HuH-7.5 (cell line): ENCODE measurements around the gene ANAPC5.
"Not testable (repeated sequence)": the region's sequence is repeated elsewhere in the genome, so short reads cannot be mapped to it uniquely, and the experiment has no call there.

ENCODE experiments used
- DNase-seq: peaks from one replicate; pipeline ENCODE4 v3.0.0; 2011; ENCODE audit warnings: low spot score

Gene ANAPC5

DNA sequence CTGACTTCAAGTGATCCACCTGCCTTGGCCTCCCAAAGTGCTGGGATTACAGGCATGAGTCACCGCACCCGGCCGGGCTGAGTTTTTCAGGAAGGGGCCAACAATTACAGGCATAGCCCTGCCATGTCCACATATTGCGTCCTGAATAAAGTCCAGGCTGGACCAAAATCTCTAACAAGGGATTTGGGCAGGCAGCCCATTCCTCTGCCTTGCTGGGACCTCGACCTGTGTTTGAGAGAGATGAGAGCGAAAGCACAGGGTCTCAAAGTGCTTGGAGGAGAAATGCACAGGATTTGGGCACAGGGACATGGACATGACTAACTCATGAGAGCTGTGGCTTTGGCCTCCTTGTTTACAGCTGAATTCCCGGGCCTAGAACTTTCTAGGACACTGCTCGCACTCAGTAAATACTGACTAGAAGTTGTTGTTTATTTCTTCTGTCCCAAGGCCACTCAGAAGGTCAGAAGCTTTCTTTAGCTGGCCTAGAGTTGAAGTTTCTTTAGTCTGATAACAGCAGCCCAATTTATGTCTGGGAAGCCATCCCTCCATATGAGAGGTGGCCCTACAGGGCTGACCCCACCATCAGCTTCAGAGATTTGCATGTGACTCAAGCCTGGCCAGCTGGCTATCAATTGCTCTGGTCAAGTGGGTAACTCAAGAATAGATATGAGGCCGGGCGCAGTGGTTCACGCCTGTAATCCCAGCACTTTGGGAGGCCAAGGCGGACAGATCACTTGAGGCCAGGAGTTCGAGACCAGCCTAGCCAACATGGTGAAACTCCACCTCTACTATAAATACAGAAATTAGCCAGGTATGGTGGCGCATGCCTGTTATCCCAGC lies 67.4 kb downstream of the ANAPC5 start:
- no peak for DNase-seq

GRCh38 chr12:121283841-121284240 lies 68.4 kb downstream of the ANAPC5 start:
- DNase-seq = no peak

GRCh38 chr12:121283388-121283787 lies 68.8 kb downstream of the ANAPC5 start:
- DNase-seq = no peak

GRCh38 chr12:121282910-121283309 lies 69.3 kb downstream of the ANAPC5 start:
- not testable (repeated sequence) for DNase-seq

- DNase-seq = no peak
Observed at GRCh38 chr12:121282072-121282742, 70.0 kb downstream of the ANAPC5 start.

DNA sequence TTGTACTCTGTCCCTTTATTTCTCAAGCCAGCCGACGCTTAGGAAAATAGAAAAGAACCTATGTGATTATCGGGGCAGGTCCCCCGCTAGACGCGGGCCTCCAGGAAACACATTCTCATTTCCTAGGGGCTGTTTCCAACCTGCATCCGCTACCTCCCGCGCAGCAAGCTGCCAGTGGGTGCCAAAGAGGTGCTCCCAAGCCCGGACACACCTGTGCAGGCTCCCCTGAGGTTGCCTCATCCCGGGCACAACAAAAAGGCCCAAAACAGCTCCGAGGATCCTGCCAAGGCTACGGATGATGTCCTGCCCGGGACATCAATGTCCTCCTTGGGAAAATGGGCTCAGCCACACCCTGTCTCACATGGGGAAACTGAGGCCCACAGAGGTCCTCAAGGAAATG lies 71.1 kb downstream of the ANAPC5 start:
- DNase-seq = not testable (repeated sequence)

DNA sequence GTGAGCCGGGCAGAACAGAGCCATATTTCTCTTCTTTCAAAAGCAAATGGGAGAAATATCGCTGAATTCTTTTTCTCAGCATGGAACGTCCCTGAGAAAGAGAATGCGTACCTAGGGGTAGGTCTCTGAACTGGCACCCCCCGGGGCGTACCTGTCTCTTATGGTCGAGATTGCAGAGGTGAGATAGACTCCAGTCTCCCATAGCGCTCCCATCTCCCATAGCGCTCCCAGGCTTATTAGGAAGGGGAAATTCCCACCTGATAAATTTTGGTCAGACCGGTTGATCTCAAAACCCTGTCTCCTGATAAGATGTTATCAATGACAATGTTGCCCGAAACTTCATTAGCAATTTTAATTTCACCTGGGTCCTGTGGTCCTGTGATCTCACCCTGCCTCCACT lies 71.7 kb downstream of the ANAPC5 start:
- DNase-seq = not testable (repeated sequence)

- no peak for DNase-seq
Observed at GRCh38 chr12:121279507-121279915, 72.7 kb downstream of the ANAPC5 start.

- DNase-seq = no peak
Observed at GRCh38 chr12:121279071-121279375, 73.2 kb downstream of the ANAPC5 start.

DNA sequence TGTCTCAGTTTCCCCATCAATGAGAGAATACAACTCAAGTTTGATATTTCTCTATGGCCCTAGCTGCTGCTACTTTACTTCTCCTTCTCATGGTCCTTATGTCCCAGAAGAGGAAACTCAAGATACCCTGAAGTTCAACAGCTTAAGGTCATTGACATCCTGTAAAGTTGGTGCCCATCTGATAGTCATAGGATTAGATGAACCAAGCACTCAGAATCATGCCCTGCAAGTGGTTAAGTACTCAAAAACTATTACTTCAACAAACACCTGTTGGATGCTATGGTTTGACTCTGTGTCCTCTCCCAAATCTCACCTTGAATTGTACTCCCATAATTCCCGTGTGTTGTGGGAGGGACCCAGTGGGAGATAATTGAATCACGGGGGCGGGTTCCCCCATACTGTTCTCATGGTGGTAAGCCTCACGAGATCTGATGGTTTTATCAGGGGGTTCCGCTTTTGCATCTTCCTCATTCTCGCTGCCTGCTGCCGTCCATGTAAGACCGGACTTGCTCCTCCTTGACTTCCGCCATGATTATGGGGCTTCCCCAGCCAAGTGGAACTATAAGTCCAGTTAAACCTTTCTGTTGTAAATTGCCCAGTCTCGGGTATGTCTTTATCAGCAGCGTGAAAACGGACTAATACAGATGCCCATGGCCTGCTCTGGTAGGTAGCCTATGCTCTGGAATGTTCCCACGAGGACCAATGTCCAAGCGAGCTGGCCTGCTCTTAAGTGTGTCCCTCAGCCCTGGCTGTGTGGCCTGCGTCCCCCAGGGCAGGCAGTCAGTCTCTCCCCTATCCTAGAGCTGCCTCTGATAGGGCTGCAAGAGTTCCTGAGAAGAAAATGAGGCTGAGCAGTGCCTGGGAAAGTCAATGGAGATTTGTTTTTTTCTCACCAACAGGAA lies 73.8 kb downstream of the ANAPC5 start:
- DNase-seq = no peak

DNA sequence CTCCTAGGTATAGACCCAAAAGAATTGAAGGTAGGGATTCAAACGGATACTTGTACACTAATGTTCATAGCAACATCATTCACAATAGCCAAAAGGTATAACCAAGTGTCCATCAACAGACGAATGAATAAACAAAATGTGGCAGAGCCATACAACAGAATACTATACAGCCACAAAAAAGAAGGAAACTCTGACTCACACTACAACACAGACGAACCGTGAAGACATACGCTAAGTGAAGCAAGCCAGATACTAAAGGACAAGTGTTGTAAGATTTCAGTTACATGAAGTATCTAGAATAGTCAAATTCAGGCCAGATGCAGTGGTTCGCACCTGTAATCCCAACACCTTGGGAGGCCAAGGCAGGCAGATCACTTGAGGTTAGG lies 74.8 kb downstream of the ANAPC5 start:
- no peak for DNase-seq

DNA sequence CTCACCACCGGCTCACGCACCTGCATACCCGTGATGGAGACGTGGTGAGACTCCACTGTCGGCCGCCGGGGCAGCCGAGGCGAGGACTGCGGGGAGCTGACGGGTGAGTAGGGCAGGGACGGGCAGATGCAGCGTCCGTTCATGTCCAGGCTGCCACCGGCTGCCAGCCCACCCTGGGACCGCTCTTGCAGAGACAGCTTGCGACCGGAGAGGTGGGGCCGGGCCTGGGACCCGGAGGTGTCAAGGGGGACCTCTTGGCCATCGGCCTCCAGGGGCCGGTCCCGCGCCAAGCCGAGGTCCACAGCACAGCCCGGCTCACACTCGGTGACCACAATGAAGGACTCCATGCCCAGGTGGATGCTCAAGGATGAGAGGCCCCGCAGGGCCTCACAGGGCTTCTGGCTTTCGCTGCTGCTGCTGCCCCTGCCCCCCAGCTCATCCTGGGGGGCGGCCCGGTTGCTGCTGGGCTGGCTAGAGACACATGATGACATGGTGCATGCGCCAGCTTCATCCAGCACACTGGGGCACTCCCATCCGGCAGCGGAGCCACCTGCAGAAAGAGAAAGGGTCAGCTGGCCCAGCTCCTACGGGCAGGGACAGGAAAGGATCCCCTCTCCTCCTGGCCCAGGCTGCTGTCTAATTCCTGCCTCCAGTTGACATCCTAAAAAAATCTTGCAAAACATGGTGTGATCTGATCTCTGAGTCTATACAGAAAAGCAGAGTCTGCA lies 78.0 kb downstream of the ANAPC5 start:
- no peak for DNase-seq

DNA sequence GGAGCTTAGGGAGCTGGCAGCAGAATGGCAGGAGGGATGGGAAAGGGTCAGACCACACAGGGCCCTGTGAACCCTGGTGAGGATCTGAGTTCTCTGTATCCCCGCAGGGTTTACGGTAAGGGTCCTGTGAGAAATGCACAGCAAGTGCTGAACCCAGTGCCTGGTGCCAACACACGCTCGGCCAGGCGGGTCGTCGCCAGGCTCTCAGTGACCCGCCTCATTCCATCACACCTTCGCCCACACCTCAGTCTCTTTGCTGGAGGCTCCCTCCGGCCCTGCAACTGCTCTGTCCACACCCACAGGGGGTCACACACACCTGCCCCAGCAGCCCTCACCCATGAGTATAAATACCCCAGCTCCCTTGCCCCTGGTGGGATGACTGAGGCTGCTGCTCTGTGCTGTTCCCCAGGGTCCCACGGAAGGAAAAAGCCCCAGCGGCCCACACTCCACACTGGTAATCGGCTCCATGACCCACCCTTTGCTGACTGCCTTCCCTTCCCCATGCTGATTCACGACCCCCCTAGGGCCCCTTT lies 78.8 kb downstream of the ANAPC5 start:
- no peak for DNase-seq

DNA sequence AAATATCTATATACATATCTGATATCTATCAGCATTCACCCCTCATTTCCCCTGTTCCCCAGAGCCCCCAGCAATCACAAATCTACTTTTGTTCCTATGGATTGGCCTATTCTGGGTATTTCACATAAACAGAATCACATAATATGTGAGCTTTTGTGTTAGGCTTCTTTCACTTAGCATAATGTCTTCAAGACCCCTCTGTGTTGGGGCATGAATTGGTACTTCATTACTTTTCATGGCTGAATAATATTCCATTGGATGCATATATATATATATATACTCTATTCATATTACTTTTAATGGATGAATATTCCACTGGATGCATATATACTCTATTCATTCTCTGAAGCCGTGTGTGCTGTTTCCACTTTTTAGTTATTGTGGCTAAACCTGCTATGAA lies 84.4 kb downstream of the ANAPC5 start:
- no peak for DNase-seq

- DNase-seq = no peak
Observed at GRCh38 chr12:121264951-121265515, 87.2 kb downstream of the ANAPC5 start.

GRCh38 chr12:121264135-121264534 lies 88.1 kb downstream of the ANAPC5 start:
- no peak for DNase-seq

DNA sequence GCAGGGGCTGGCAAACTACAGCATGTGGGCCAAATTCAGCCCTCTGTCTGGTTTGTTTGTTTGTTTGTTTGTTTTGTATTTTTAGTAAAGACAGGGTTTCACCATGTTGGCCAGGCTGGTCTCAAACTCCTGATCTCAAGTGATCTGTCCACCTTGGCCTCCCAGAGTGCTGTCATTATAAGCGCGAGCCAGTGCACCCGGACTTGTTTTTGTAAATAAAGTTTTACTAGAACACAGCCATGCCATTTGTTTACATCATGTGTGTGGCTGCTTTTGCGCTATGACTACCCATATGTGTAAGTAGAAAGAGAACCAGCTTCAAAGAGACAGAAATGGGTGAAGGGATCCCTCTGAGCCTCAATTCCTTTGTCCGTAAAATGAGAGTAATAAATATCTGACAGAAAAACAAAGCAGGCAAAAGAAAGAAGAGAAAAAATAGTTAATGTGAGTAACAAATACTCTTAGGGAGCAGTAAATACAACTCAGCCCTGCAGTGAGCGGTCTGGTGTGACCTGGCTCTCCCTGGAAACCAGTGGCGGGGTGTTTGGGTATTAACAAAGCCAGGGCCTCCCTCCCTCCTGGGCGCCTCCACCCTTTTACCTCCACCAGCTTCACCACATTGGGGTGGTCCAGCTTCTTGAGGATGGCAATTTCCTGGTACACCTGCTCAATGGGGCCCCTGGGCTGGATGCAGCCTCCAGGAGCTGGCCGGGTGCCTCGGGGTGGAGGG lies 88.8 kb downstream of the ANAPC5 start:
- no peak for DNase-seq

DNA sequence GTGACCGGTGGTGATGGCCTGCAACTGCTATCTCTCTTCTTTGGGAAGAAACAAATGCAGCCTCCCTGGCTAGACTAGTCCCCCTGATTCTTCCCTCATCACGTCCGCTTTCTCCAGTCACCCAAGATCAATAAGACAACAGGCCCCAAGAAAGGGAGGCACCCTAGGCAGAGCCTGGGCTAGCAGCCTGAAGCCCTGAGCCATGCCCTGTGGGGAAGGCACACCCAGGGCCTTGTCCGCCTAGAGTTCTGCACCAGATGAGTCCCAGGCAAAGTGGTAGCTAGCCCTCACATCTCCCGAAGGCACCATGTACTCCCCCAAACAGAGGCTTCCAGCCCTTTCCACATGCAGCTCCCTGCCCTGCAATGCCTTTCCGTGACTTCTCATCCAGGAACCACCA lies 90.8 kb downstream of the ANAPC5 start:
- DNase-seq = no peak

GRCh38 chr12:121260091-121260490 lies 92.1 kb downstream of the ANAPC5 start:
- DNase-seq = no peak

DNA sequence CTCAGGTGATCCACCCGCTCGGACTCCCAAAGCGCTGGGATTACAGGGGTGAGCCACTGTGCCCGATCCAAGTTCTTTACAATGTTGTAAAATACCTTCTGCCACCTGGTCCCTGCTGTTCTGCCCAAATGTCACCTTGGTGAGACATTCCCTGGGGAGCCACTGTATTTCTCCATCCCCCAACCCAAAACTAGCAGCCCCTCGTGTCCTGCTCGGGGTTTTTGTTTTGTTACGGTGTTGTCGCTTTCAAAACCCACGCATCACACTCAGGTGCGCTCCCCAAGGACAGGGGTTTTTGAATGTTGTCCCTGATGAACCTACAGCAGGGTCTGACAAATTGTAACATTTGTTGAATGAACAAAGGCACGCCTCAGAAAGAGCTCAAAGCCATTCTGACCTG lies 93.1 kb downstream of the ANAPC5 start:
- DNase-seq = no peak
